HG03025 (cell line): ENCODE measurements around the gene STXBP3.

Experiments used
- ATAC-seq: cut with Tn5 transposase; IDR thresholded peaks from one replicate; pipeline ENCODE4 v1.9.1; 2021; ENCODE audit warnings: mild to moderate bottlenecking, moderate library complexity; ENCODE audit not compliant: unreplicated experiment, low FRiP score

Gene STXBP3

DNA sequence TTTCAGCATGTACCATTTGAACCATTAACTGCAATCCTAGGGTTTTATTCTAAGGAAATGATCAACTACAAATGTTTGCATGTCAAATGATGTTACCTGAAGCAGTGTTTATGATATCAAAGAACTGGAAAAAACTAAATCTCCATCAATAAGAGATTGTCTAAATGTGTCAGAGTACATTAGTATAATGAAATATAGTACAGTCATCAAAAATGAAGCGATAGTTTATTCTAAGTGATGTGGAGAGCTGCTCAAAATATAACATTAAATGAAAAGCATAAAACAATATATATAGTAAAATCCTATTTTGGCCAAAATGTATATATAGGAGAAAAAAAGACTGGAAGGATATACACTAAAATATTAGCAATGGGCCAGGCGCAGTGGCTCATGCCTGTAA lies 86.5 kb downstream of the STXBP3 start:
- no peak for ATAC-seq

GRCh38 chr1:108841703-108842102 lies 95.2 kb downstream of the STXBP3 start:
- ATAC-seq, result no peak

DNA sequence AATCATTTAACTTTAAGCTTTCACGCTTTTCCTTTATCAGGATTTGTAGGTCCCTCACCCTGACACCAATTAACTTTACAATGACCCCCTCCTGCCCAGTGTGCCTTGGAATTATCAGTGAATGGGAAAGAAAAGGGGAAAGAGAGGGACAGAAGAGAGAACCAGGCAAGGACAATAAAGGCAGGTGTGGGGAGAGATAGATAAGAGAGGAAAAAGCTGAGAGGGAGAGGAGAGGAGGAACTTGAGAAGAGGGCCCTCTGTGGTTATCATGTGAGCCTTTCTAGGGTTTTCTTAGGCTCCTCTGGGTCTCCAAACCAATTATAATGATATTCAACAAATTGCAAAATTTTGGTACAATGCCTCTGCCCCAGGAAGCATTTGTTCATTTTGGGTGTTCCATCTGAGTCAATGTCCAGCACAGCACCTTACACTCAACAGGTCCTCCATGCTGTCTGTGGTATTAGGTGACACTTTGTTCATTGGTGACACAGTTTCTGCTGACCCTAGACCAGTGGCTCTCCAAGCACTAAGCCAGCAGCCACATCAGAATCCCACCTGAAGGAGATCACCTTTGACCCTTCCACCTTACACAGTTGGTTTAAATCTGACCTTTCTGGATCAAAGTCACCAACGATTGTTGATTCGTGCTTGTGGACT lies 96.2 kb downstream of the STXBP3 start:
- ATAC-seq, result no peak

- no peak for ATAC-seq
Measured at GRCh38 chr1:108843390-108844137, 97.1 kb downstream of the STXBP3 start.

DNA sequence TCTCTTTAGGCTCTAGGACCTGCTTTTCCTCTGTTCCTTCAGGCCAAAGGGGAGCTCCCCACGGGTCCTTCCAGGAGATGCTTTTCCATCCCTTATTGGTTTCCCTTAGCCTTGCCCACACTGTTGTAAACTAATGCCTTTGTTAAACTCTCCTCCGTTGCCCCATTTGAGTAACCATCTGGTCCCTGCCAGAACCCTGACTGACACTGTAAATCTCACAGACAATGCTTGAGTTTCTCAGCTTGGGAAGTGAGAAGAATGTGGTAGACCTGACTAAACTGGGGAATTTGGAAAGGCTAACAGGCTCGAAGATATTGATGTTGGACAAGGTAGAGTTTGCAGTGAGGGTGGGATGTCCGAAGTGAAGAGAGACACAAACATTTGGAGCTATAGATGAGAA lies 99.0 kb downstream of the STXBP3 start:
- ATAC-seq, result no peak

GRCh38 chr1:108845991-108846390 lies 99.5 kb downstream of the STXBP3 start:
- ATAC-seq, result no peak

GRCh38 chr1:108847494-108847893 lies 101.0 kb downstream of the STXBP3 start:
- no peak for ATAC-seq

GRCh38 chr1:108848806-108849205 lies 102.3 kb downstream of the STXBP3 start:
- no peak for ATAC-seq

GRCh38 chr1:108850929-108851328 lies 104.5 kb downstream of the STXBP3 start:
- no peak for ATAC-seq

GRCh38 chr1:108851567-108851966 lies 105.1 kb downstream of the STXBP3 start:
- ATAC-seq, result no peak

- no peak for ATAC-seq
Measured at GRCh38 chr1:108852221-108852975, 105.9 kb downstream of the STXBP3 start.

DNA sequence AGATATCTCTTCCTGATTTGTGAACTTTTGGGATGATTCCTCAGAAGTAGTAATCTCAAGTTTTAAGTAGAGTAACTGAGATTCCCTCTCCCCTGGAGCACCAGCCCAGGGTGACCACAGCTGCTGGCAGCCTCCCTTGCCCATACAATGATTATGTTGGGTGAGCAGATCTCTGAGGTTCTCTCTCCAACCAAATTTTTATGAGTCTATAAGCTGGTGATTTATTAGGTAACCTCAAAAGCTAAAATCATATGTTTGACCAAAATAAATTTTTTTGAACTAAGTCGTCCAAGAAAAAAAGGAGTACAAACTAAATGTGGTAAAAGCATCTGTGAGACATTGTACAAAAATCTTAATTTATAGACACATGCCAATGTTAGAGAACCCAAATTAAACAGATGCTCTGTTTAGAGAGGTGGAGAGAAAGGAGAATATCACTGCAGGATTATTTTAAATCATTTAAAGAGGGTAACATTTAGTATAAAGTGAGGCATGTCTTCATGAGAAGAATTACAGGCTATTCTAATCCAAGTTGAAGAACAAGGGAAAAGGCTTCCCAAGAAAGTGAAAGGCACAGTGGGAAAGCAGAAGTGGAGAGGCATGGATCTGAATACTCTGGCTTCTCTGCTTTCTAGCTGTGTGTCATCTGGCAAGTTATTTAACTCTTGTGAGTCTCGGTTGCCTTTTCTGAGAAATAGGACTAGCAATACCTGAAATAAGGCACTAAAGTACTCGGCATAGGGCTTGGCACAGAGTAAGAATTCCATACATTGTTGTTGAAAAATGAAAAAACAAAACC lies 107.9 kb downstream of the STXBP3 start:
- no peak for ATAC-seq

GRCh38 chr1:108856994-108857393 lies 110.5 kb downstream of the STXBP3 start, which contains the start of gene AKNAD1:
AKNAD1 (minus strand) TSS chr1:108857094; CDS start chr1:108852664, 4,430 bp downstream.
- no peak for ATAC-seq

- no peak for ATAC-seq
Measured at GRCh38 chr1:108858230-108858950, 111.9 kb downstream of the STXBP3 start.
